ENCODE data around the gene CDC20. TPM values are rescaled to one million over a fixed set of nuclear protein-coding genes. Genes with fewer than 3 reads are reported as not detected.

CDC20 gene
- total and polyA plus RNA-seq, 2 of the 8 experiments (the other 6 are each of a cell fraction or from before 2014, with no cell fraction given): 214 to 221 TPM

GRCh38 chr1:43344267-43344850 is 14.4 kb upstream of the CDC20 start (continued):
- no peak for TF ChIP-seq NRF1 (IDR thresholded peaks at IDR 0.05; ENCODE audit: low read depth, low read length)

Measured in H1 (cell line).